K562 (cell line): Measurements from ENCODE around the gene ZNRD2. TPM values are rescaled to one million over a fixed set of nuclear protein-coding genes. Genes with fewer than 3 reads are reported as not detected.

Experiments
- ATAC-seq: fragments of 200-7000 bp; cut with Tn5 transposase; 3 replicates; pipeline ENCODE4 v1.9.1; 2020; ENCODE audit warnings: moderate library complexity
- BruUV-seq: library from RNA; stranded (reverse); fragments of 400-500 nt; replicated peaks from 2 replicates; lab custom pipeline; 2021; lab: Mats Ljungman, UMichigan
- CTCF ChIA-PET: fragments of 300-600 bp; formaldehyde crosslinking; extraction: SDS; loops from one replicate; lab custom pipeline; 2021; ENCODE audit warnings: low intra/inter-chr PET ratio; lab: Yijun Ruan, JAX
- POLR2A ChIA-PET: fragments of 300-600, 350-650 bp; sonication (Branson Sonifier 250); formaldehyde crosslinking; extraction: SDS; loops from one replicate; lab custom pipeline; 2021; ENCODE audit warnings: antibody characterized with exemption, inconsistent platforms; lab: Yijun Ruan, JAX
- DNase-seq, 4 experiments: peaks; one replicate each; pipeline versions ENCODE4 v3.0.0 to v3.0.0-alpha.2; 2011 to 2018; ENCODE audit warnings: low spot score in 3 of 4, mixed read lengths in 3 of 4; ENCODE audit errors: extremely low read depth in 1 of 4
- FAIRE-seq: peaks from 2 replicates; lab custom pipeline; 2011; peaks lifted over from hg19 to GRCh38; lab: Jason Lieb, UNC
- H2AFZ ChIP-seq: 2 replicates; pipeline ENCODE4 v1.6.0; 2011; ENCODE audit warnings: low read depth, low read length, control low read depth, inconsistent platforms
- H3K27ac ChIP-seq: fragments of 200-600 bp; 3 replicates; pipeline ENCODE4 v1.8.0; 2011; ENCODE audit warnings: low read depth, mild to moderate bottlenecking, control low read depth, inconsistent platforms, low read length, moderate library complexity, mixed read lengths; ENCODE audit errors: extremely low read depth
- H3K27me3 ChIP-seq, 2 experiments: fragments of 300-600 bp in 1 of 2; 2 replicates in 1 of 2; 3 replicates in 1 of 2; pipeline versions ENCODE4 v1.6.0 to v1.8.0; 2011; ENCODE audit warnings: inconsistent platforms in 2 of 2, low read length in 2 of 2, mild to moderate bottlenecking in 1 of 2, mixed read lengths in 1 of 2, moderate library complexity in 1 of 2; ENCODE audit not compliant: control insufficient read depth in 2 of 2, insufficient read depth in 2 of 2
- H3K36me3 ChIP-seq: fragments of 300-600 bp; 3 replicates; pipeline ENCODE4 v1.8.0; 2011; ENCODE audit warnings: mild to moderate bottlenecking, low read length, inconsistent platforms; ENCODE audit not compliant: control insufficient read depth, insufficient read depth
- H3K4me1 ChIP-seq, 2 experiments: fragments of 200-600 bp in 1 of 2; replicated peaks in 1 of 2; 2 replicates in 1 of 2; 3 replicates in 1 of 2; pipeline versions ENCODE4 v1.5.1 to v1.8.0; 2011; ENCODE audit warnings: inconsistent platforms in 2 of 2, low read length in 2 of 2, mild to moderate bottlenecking in 1 of 2, mixed read lengths in 1 of 2, moderate library complexity in 1 of 2; ENCODE audit not compliant: control insufficient read depth in 2 of 2, insufficient read depth in 2 of 2
- H3K4me2 ChIP-seq: 2 replicates; pipeline ENCODE4 v1.6.1; 2011; ENCODE audit warnings: low read length, control low read depth, inconsistent platforms, mixed read lengths; ENCODE audit not compliant: insufficient read depth
- H3K4me3 ChIP-seq: fragments of 200-600 bp; sonication (generic), shearing (Covaris generic); 2 replicates; pipeline ENCODE4 v1.5.1; 2016; ENCODE audit warnings: control low read depth, inconsistent platforms
- H3K79me2 ChIP-seq: fragments of 200-600 bp; 3 replicates; pipeline ENCODE4 v1.8.0; 2011; ENCODE audit warnings: low read length, inconsistent platforms; ENCODE audit not compliant: control insufficient read depth, insufficient read depth
- H3K9ac ChIP-seq, 2 experiments: 2 replicates each; pipeline versions ENCODE4 v1.6.0 to v1.6.1; 2011; ENCODE audit warnings: low read depth in 2 of 2, low read length in 2 of 2, control low read depth in 1 of 2, inconsistent platforms in 1 of 2, mild to moderate bottlenecking in 1 of 2, mixed read lengths in 1 of 2; ENCODE audit not compliant: insufficient read depth in 1 of 2
- H3K9me1 ChIP-seq: one replicate; pipeline ENCODE4 v1.6.0; 2011; ENCODE audit warnings: inconsistent platforms, mild to moderate bottlenecking, low read length, moderate library complexity; ENCODE audit not compliant: control insufficient read depth, insufficient read depth
- H3K9me3 ChIP-seq: replicated peaks from 2 replicates; pipeline ENCODE4 v1.5.1; 2011; ENCODE audit warnings: low read depth, low read length, inconsistent platforms; ENCODE audit not compliant: control insufficient read depth, insufficient read depth
- H4K20me1 ChIP-seq: replicated peaks from 2 replicates; pipeline ENCODE4 v1.6.1; 2011; ENCODE audit warnings: low read length, inconsistent platforms, mixed read lengths; ENCODE audit not compliant: control insufficient read depth, insufficient read depth
- MECOM ChIP-seq: fragments of 250-450 bp; sonication (Bioruptor Pico); IDR thresholded peaks from 2 replicates; pipeline ENCODE4 v1.8.0; 2022; ENCODE audit warnings: inconsistent platforms
- NFRKB ChIP-seq: fragments of 450-650 bp; IDR thresholded peaks from 2 replicates; pipeline ENCODE4 v1.6.1; 2016; ENCODE audit warnings: low read depth
- POLR2G ChIP-seq: fragments of 200-400 bp; formaldehyde crosslinking; IDR thresholded peaks from 2 replicates; pipeline ENCODE4 v1.6.1; 2017; ENCODE audit warnings: low read depth, mild to moderate bottlenecking, antibody characterized with exemption, low read length, moderate library complexity
- STAG1 ChIP-seq: sonication (generic); formaldehyde crosslinking; IDR thresholded peaks from 2 replicates; pipeline ENCODE4 v1.5.0; 2020; ENCODE audit warnings: missing genetic modification reagents, borderline replicate concordance
- ZNF445 ChIP-seq: fragments of 250-450 bp; sonication (Bioruptor Pico); IDR thresholded peaks from 2 replicates; pipeline ENCODE4 v1.4.0; 2020; ENCODE audit warnings: low read depth, mild to moderate bottlenecking, moderate library complexity
- WGBS: fragments of 100-300 bp; shearing (Covaris generic); methylation state at CpG from one replicate; pipeline ENCODE4 v1.1.6; 2016; ENCODE audit warnings: low coverage, mixed read lengths; ENCODE audit not compliant: insufficient coverage; ENCODE audit errors: missing lambda C conversion rate; 5-methylcytosine and 5-hydroxymethylcytosine counted together
- in situ Hi-C: fragments of 300-500 bp; cut with MboI; formaldehyde crosslinking; loops from 4 replicates; pipeline ENCODE4 v1.15.0; 2018; ENCODE audit warnings: inconsistent platforms, mixed read lengths
- intact Hi-C: fragments of 100-400 bp; cut with micrococcal nuclease; formaldehyde crosslinking; loops from 2 replicates; pipeline ENCODE4 v1.14.2; 2022
- polyA plus RNA-seq, 8 experiments: library from polyadenylated mRNA; depleted of rRNA in 4 of 8; stranded (reverse) in 5 of 8; unstranded in 3 of 8; fragments of >200 nt; fragmentation: Nextera tagmentation in 2 of 8; fragmentation: Illumina TruSeq in 1 of 8; extraction: Ambion mirVana in 2 of 8; extraction: Trizol in 1 of 8; gene quantifications; 2 replicates each; pipeline versions ENCODE4 v1.2.1 to v1.2.3, GENCODE V29; 2011 to 2014; ENCODE audit warnings: inconsistent platforms in 1 of 8, missing spikeins in 1 of 8
- total RNA-seq, 7 experiments: library from RNA; depleted of rRNA in 6 of 7; stranded (reverse); fragments of >200 nt in 6 of 7; fragmentation: Illumina TruSeq in 2 of 7; extraction: Trizol in 2 of 7; gene quantifications; 2 replicates each; pipeline versions ENCODE4 v1.2.1 to v1.2.3, GENCODE V29; 2011 to 2021; ENCODE audit warnings: low replicate concordance in 1 of 7
- TF ChIP-seq, protein P1 (sequence below), 2 experiments: fragments of 450-650 bp in 1 of 2; sonication (generic) in 1 of 2; formaldehyde crosslinking; conservative IDR thresholded peaks; 2 replicates each; pipeline versions ENCODE4 v1.4.0 to v1.8.1; 2020 to 2022; ENCODE audit warnings: mild to moderate bottlenecking in 1 of 2, missing genetic modification reagents in 1 of 2

ZNRD2 gene
- total and polyA plus RNA-seq, 9 of the 15 experiments (the other 6 are each of a cell fraction or from before 2014, with no cell fraction given): 13.4 to 129 (median 60.4) TPM

DNA sequence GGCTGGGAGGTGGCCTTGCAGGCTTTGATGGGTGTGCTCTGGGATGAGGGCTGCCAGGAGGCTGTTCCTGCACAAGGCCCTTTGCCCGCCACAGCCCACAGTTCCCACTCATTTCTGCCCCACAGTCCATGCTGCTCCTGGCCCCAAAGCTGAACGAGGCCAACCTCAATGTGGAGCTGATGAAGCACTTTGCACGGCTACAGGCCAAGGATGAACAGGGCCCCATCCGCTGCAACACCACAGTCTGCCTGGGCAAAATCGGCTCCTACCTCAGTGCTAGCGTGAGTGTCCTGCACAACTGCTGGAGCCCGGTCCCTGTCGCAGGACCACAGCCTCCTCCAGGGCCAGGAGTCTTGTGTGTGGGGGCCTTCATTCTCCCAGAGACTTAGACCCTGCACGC lies 35.2 kb upstream of the ZNRD2 start:
- H3K4me3 ChIP-seq: no peak overlapping the region
- POLR2A ChIA-PET: interaction anchor here (0.8 to 6.5 kb wide), 5 partner anchors 9 to 59 kb away, joined by 3 to 48 read pairs (median 6); partner anchors contain the start of genes MALAT1 and SCYL1
- no peaks in the 10 kb centered on the region for H3K9me1 ChIP-seq
- no peaks in the 10 kb centered on the region for H3K27me3 ChIP-seq
- no TSS peak for BruUV-seq
- peaks cover 83% of the 10 kb centered on the region; the same call in 2 of the 3 replicates for H3K36me3 ChIP-seq
- FAIRE-seq (no peak), DNase-seq (no peak), ATAC-seq (no peak)
- H3K4me1 ChIP-seq: peaks cover 0 to 34% of the 10 kb centered on the region in 2 experiments; a peak in 3 of 5 replicates
- H3K4me2 ChIP-seq: no peak overlapping the region
- intact Hi-C loops: no loop called here
- WGBS: 81% methylated on average over 8 of the region's 9 CpGs
- peak overlapping the region in 1 of 2 experiments; percentile 14; a peak in 2 of 4 replicates for H3K9ac ChIP-seq
- CTCF ChIA-PET: no interaction called here
- no peak for TF ChIP-seq ZNF445 (CRISPR knock-in tag)
- TF ChIP-seq MECOM (CRISPR knock-in tag): no peak
- TF ChIP-seq NFRKB: no peak
- TF ChIP-seq, protein P1, sequence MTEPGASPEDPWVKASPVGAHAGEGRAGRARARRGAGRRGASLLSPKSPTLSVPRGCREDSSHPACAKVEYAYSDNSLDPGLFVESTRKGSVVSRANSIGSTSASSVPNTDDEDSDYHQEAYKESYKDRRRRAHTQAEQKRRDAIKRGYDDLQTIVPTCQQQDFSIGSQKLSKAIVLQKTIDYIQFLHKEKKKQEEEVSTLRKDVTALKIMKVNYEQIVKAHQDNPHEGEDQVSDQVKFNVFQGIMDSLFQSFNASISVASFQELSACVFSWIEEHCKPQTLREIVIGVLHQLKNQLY (CRISPR knock-in tag; conservative IDR thresholded peaks at IDR 0.05): no peak
- TF ChIP-seq POLR2G: peak; percentile 52; the same call in 1 of the 2 replicates
- TF ChIP-seq STAG1: no peak
- TF ChIP-seq, all 486 proteins: peak for 1
- Histone ChIP-seq H3K9me3 (no peaks in the 10 kb centered on the region), H4K20me1 (0 out of 2 replicates have a peak, but pooled peaks cover 3% of the 10 kb centered on the region), H3K27ac (no peak overlapping the region), H3K79me2 (no peaks in the 10 kb centered on the region; the same call in 2 of the 3 replicates), H2AFZ (no peak overlapping the region)
- in situ Hi-C loops: no loop called here
